Measurements from ENCODE around the gene ZCCHC24. TPM values are rescaled to one million over a fixed set of nuclear protein-coding genes. Genes with fewer than 3 reads are reported as not detected.

The ZCCHC24 gene
- total RNA-seq, 2 experiments from 2014 or later, result 0.67 to 0.85 TPM

DNA sequence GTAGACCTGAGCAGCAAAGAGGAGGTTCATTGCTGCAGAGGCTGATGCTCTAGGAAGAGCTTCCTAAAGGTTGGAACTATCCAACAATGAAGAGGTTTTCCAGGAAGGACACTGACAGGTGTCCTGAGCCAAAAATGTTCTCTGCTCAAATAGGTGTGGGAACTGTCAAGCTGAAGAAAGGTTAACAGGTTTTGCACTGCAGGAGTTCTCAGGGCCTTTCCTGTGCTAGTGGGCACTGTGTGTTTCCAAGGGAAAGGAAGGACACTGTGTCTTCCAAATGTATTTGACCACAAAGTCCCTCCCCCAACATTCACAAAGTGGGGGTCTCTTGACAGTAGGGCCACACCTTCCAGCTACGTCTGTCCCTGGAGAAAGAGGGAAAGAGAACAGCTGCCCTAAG lies 4.0 kb downstream of the ZCCHC24 start:
- POLR2A ChIA-PET, result no interaction called here
- DNase-seq (no peak), ATAC-seq (ENCODE audit: poor library complexity) (no peak)
- Histone ChIP-seq H3K27me3 (ENCODE audit: control insufficient read depth in 1 of 2, insufficient read depth in 2 of 2, low read length in 2 of 2) (peaks cover 0 to 2% of the 10 kb centered on the region in 2 experiments), H3K27ac (ENCODE audit: low read depth in 1 of 2, low read length in 2 of 2) (no peak overlapping the region), H3K36me3 (ENCODE audit: insufficient read depth, low read length) (no peaks in the 10 kb centered on the region), H3K4me1 (ENCODE audit: insufficient read depth, low read length) (peaks cover 29% of the 10 kb centered on the region), H3K4me3 (ENCODE audit: low read length) (no peak overlapping the region), H3K9me3 (ENCODE audit: control insufficient read depth in 1 of 2, insufficient read depth in 1 of 2, low read length in 2 of 2) (no peaks in the 10 kb centered on the region)
- Mint-ChIP-seq H3K9me3 (no peaks in the 10 kb centered on the region), H3K27ac (no peak overlapping the region), H3K36me3 (ENCODE audit: low read depth) (peaks cover 5% of the 10 kb centered on the region), H3K4me1 (ENCODE audit: low read depth) (peaks cover 25% of the 10 kb centered on the region), H3K4me3 (no peak overlapping the region), H3K27me3 (no peaks in the 10 kb centered on the region)
- intact Hi-C loops (cut with DNase I, micrococcal nuclease), result loop anchor here (10.0 kb wide), 3 partner anchors 377 to 1407 kb away; partner anchors contain the start of genes ANXA11 (in 1 of the 2), RPS24 (in 1 of the 2) and ZMIZ1 (in 1 of the 2)
- TF ChIP-seq CTCF (IDR thresholded peaks at IDR 0.05), result no peak
- CTCF ChIA-PET, result interaction anchor here (1.2 kb wide), 1 partner anchor 15 kb away, joined by 3 read pairs; no protein-coding TSS in a partner anchor

DNA sequence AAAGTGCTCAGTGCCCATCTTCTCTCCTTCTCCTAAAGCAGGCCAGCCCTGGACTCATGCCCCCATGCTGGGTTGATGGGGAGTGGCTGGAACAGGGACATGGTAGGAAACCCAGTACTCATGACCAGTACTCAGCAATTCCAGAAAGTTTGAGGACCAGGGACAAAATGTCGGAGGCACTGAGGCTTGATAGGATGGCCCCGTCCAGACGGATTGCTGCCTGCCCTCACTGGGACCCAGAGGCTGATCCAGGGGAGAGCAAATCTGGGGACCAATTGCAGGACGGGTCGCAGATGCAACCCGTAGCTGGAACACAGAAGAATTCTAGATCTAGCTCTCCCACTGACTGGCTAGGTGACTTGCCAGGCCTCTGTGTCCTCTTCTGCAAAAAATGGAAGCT lies 5.1 kb downstream of the ZCCHC24 start:
- H3K27ac ChIP-seq (ENCODE audit: low read depth in 1 of 2, low read length in 2 of 2), result no peak overlapping the region
- Mint-ChIP-seq H3K36me3 (ENCODE audit: low read depth) (no peaks in the 10 kb centered on the region), H3K27ac (no peak overlapping the region), H3K4me1 (ENCODE audit: low read depth) (peaks cover 17% of the 10 kb centered on the region), H3K27me3 (no peaks in the 10 kb centered on the region), H3K4me3 (no peak overlapping the region), H3K9me3 (no peaks in the 10 kb centered on the region)
- POLR2A ChIA-PET, result no interaction called here
- CTCF ChIA-PET, result interaction anchor here (1.2 kb wide), 1 partner anchor 16 kb away, joined by 3 read pairs; no protein-coding TSS in a partner anchor
- H3K36me3 ChIP-seq (ENCODE audit: insufficient read depth, low read length), result no peaks in the 10 kb centered on the region
- H3K4me1 ChIP-seq (ENCODE audit: insufficient read depth, low read length), result peaks cover 24% of the 10 kb centered on the region
- peaks cover 0 to 2% of the 10 kb centered on the region in 2 experiments for H3K27me3 ChIP-seq (ENCODE audit: control insufficient read depth in 1 of 2, insufficient read depth in 2 of 2, low read length in 2 of 2)
- no peaks in the 10 kb centered on the region for H3K9me3 ChIP-seq (ENCODE audit: control insufficient read depth in 1 of 2, insufficient read depth in 1 of 2, low read length in 2 of 2)
- H3K4me3 ChIP-seq (ENCODE audit: low read length), result no peak overlapping the region
- TF ChIP-seq CTCF (IDR thresholded peaks at IDR 0.05), result no peak
- DNase-seq (no peak), ATAC-seq (ENCODE audit: poor library complexity) (no peak)
- intact Hi-C loops (cut with DNase I, micrococcal nuclease), result loop anchor here (10.0 kb wide), 3 partner anchors 375 to 1405 kb away; partner anchors contain the start of genes ANXA11 (in 1 of the 2), RPS24 (in 1 of the 2) and ZMIZ1 (in 1 of the 2)

GRCh38 chr10:79438699-79439085 lies 6.7 kb downstream of the ZCCHC24 start:
- peaks cover 13% of the 10 kb centered on the region for H3K4me1 ChIP-seq (ENCODE audit: insufficient read depth, low read length)
- no peak overlapping the region for H3K27ac ChIP-seq (ENCODE audit: low read depth in 1 of 2, low read length in 2 of 2)
- no peak overlapping the region for H3K4me3 ChIP-seq (ENCODE audit: low read length)
- no peak for TF ChIP-seq CTCF (IDR thresholded peaks at IDR 0.05)
- H3K4me3 Mint-ChIP-seq, result no peak overlapping the region
- H3K27me3 Mint-ChIP-seq, result no peaks in the 10 kb centered on the region
- H3K36me3 Mint-ChIP-seq (ENCODE audit: low read depth), result no peaks in the 10 kb centered on the region
- peaks cover 0 to 2% of the 10 kb centered on the region in 2 experiments for H3K27me3 ChIP-seq (ENCODE audit: control insufficient read depth in 1 of 2, insufficient read depth in 2 of 2, low read length in 2 of 2)
- H3K27ac Mint-ChIP-seq, result no peak overlapping the region
- CTCF ChIA-PET, result no interaction called here
- no peaks in the 10 kb centered on the region for H3K9me3 ChIP-seq (ENCODE audit: control insufficient read depth in 1 of 2, insufficient read depth in 1 of 2, low read length in 2 of 2)
- ATAC-seq (ENCODE audit: poor library complexity) (no peak), DNase-seq (no peak)
- POLR2A ChIA-PET, result no interaction called here
- peaks cover 8% of the 10 kb centered on the region for H3K4me1 Mint-ChIP-seq (ENCODE audit: low read depth)
- intact Hi-C loops (cut with DNase I, micrococcal nuclease), result no loop called here
- no peaks in the 10 kb centered on the region for H3K36me3 ChIP-seq (ENCODE audit: insufficient read depth, low read length)
- no peaks in the 10 kb centered on the region for H3K9me3 Mint-ChIP-seq

Data from CD4-positive, alpha-beta T cell (primary cell).